Activated CD8-positive, alpha-beta T cell treated with anti-CD3 and anti-CD28 coated beads for 36 hours (primary cell): Measurements from ENCODE around the gene ARMH3. TPM values are rescaled to one million over a fixed set of nuclear protein-coding genes. Genes with fewer than 3 reads are reported as not detected.
"Not testable (repeated sequence)": the region's sequence is repeated elsewhere in the genome, so short reads cannot be mapped to it uniquely, and the experiment has no call there.

Experiments
- ATAC-seq: fragments of 200-7000 bp; cut with Tn5 transposase; one replicate; pipeline ENCODE4 v1.10.0; 2021; ENCODE audit warnings: mild to moderate bottlenecking, moderate library complexity
- CTCF ChIA-PET: fragments of 350-600 bp; sonication (Branson Sonifier 250); formaldehyde crosslinking; loops from one replicate; lab custom pipeline; 2021; ENCODE audit warnings: antibody characterized with exemption; lab: Charles Lee
- POLR2A ChIA-PET: fragments of 350-600 bp; sonication (Branson Sonifier 250); formaldehyde crosslinking; loops from one replicate; lab custom pipeline; 2021; ENCODE audit warnings: antibody characterized with exemption; lab: Charles Lee
- DNase-seq: peaks from one replicate; pipeline ENCODE4 v3.0.0-alpha.2; 2020
- H3K27ac Mint-ChIP-seq: one replicate; pipeline ENCODE4 v1.8.0; 2021; ENCODE audit warnings: mild to moderate bottlenecking, mixed read lengths
- H3K27me3 Mint-ChIP-seq: one replicate; pipeline ENCODE4 v1.8.0; 2021; ENCODE audit warnings: mixed read lengths
- H3K36me3 Mint-ChIP-seq: one replicate; pipeline ENCODE4 v1.8.0; 2021; ENCODE audit warnings: low read depth, mixed read lengths
- H3K4me1 Mint-ChIP-seq: one replicate; pipeline ENCODE4 v1.8.0; 2021; ENCODE audit warnings: low read depth, mixed read lengths
- H3K4me3 Mint-ChIP-seq: one replicate; pipeline ENCODE4 v1.8.0; 2021; ENCODE audit warnings: mild to moderate bottlenecking, moderate library complexity, mixed read lengths
- H3K9me3 Mint-ChIP-seq: one replicate; pipeline ENCODE4 v1.8.0; 2021; ENCODE audit warnings: mixed read lengths
- intact Hi-C: fragments of 100-400 bp; cut with micrococcal nuclease; formaldehyde crosslinking; loops from one replicate; pipeline ENCODE4 v1.10.0; 2022
- total RNA-seq, 2 experiments: library from RNA; stranded (reverse); gene quantifications; one replicate each; pipeline ENCODE4 v1.2.3, GENCODE V29; 2021
- TF ChIP-seq, protein P1 (sequence below): fragments of 200-600 bp; IDR thresholded peaks from one replicate; pipeline ENCODE4 v1.8.0; 2022; ENCODE audit warnings: antibody characterized with exemption, mild to moderate bottlenecking

Gene ARMH3
- total RNA-seq, 2 experiments from 2014 or later = 16.2 to 18.4 TPM

DNA sequence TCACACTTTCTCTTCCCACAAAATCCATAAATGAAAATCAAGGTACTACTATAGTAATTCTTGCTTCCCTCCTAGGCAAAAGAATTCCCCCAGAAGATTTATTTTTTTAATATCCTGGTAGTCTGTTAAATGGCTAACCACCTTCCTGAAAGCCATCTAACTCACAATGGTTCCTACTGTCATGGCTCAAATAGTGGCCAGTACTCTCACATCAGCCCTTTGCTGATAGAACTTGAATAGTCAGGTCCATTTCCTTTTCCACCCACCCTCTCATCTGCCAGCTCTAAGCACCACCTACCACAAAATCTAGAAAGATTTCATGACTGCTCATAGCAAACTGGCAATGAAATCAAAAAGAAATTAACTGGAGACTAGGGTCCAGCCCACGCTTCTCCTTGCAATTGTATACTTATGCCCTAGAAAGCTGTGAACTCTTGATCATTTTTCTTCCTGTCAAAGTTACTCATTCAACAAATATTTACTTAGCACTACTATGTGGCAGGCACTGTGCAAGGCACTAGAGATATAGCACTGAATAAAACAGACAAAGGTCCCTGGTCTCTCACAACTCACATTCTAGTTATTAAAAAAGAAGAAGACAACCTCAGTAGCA lies 60.4 kb downstream of the ARMH3 start:
- H3K36me3 Mint-ChIP-seq = peaks cover 13% of the 10 kb centered on the region
- POLR2A ChIA-PET = interaction anchor here (0.5 kb wide), 1 partner anchor 37 kb away, joined by 3 read pairs; no protein-coding TSS in a partner anchor

GRCh38 chr10:101993651-101994200 lies 62.2 kb downstream of the ARMH3 start:
- no peaks in the 10 kb centered on the region for H3K9me3 Mint-ChIP-seq
- peaks cover 15% of the 10 kb centered on the region for H3K36me3 Mint-ChIP-seq

More for the DNA sequence above, 60.4 kb downstream of the ARMH3 start:
- TF ChIP-seq, protein P1, sequence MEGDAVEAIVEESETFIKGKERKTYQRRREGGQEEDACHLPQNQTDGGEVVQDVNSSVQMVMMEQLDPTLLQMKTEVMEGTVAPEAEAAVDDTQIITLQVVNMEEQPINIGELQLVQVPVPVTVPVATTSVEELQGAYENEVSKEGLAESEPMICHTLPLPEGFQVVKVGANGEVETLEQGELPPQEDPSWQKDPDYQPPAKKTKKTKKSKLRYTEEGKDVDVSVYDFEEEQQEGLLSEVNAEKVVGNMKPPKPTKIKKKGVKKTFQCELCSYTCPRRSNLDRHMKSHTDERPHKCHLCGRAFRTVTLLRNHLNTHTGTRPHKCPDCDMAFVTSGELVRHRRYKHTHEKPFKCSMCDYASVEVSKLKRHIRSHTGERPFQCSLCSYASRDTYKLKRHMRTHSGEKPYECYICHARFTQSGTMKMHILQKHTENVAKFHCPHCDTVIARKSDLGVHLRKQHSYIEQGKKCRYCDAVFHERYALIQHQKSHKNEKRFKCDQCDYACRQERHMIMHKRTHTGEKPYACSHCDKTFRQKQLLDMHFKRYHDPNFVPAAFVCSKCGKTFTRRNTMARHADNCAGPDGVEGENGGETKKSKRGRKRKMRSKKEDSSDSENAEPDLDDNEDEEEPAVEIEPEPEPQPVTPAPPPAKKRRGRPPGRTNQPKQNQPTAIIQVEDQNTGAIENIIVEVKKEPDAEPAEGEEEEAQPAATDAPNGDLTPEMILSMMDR = no peak
- CTCF ChIA-PET = interaction anchor here (0.7 to 7.6 kb wide), 4 partner anchors 12 to 155 kb away, joined by 3 to 43 read pairs (median 6); no protein-coding TSS in a partner anchor
- intact Hi-C loops = no loop called here
- Mint-ChIP-seq H3K4me3 (no peak overlapping the region), H3K4me1 (peaks cover 8% of the 10 kb centered on the region), H3K27me3 (no peaks in the 10 kb centered on the region), H3K9me3 (no peaks in the 10 kb centered on the region), H3K27ac (peak overlapping the region; percentile 10)
- no peak for ATAC-seq
- no peak for DNase-seq

GRCh38 chr10:101993221-101993620 lies 62.8 kb downstream of the ARMH3 start:
- CTCF ChIA-PET = interaction anchor here (1.0 to 2.8 kb wide), 5 partner anchors 17 to 152 kb away, joined by 3 to 15 read pairs (median 5); no protein-coding TSS in a partner anchor
- TF ChIP-seq, protein P1 = no peak
- H3K36me3 Mint-ChIP-seq = peaks cover 15% of the 10 kb centered on the region
- DNase-seq = no peak
- no peaks in the 10 kb centered on the region for H3K9me3 Mint-ChIP-seq
- H3K27me3 Mint-ChIP-seq = no peaks in the 10 kb centered on the region
- H3K27ac Mint-ChIP-seq = no peak overlapping the region
- intact Hi-C loops = no loop called here
- POLR2A ChIA-PET = no interaction called here
- no peak for ATAC-seq
- peaks cover 6% of the 10 kb centered on the region for H3K4me1 Mint-ChIP-seq
- H3K4me3 Mint-ChIP-seq = no peak overlapping the region

More at GRCh38 chr10:101993651-101994200, 62.2 kb downstream of the ARMH3 start:
- Mint-ChIP-seq H3K27ac (no peak overlapping the region), H3K27me3 (no peaks in the 10 kb centered on the region), H3K4me3 (no peak overlapping the region), H3K4me1 (peaks cover 6% of the 10 kb centered on the region)
- no peak for DNase-seq
- ChIA-PET POLR2A (interaction anchor here (1.0 kb wide), 1 partner anchor 137 kb away, joined by 3 read pairs; no protein-coding TSS in a partner anchor), CTCF (interaction anchor here (1.1 to 2.8 kb wide), 5 partner anchors 17 to 158 kb away, joined by 3 to 15 read pairs (median 5); no protein-coding TSS in a partner anchor)
- ATAC-seq = no peak
- intact Hi-C loops = no loop called here
- TF ChIP-seq, protein P1 = no peak

DNA sequence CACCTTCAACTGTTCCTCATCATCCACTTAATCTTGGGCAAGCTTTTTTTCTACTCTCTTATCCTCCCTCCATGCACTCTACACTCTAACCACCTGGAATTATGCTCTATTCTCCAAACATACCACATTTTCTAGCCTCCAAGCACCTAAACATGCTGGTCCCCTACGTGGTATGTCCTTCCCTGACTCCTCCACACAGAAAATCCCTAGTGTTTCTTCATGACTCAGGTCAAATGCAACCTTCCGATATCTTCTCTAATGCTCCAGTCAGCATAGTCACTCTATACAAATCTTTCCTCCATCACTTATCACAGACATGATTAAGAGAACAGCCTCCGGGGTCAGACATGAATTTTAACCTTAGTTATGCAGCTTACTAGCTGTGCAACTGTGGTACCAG lies 68.8 kb downstream of the ARMH3 start:
- DNase-seq (no peak), ATAC-seq (no peak)
- TF ChIP-seq, protein P1 = no peak
- intact Hi-C loops = no loop called here
- Mint-ChIP-seq H3K4me1 (peaks cover 5% of the 10 kb centered on the region), H3K4me3 (no peak overlapping the region), H3K36me3 (peaks cover 17% of the 10 kb centered on the region), H3K27ac (no peak overlapping the region), H3K9me3 (no peaks in the 10 kb centered on the region), H3K27me3 (no peaks in the 10 kb centered on the region)
- CTCF ChIA-PET = no interaction called here
- POLR2A ChIA-PET = no interaction called here

DNA sequence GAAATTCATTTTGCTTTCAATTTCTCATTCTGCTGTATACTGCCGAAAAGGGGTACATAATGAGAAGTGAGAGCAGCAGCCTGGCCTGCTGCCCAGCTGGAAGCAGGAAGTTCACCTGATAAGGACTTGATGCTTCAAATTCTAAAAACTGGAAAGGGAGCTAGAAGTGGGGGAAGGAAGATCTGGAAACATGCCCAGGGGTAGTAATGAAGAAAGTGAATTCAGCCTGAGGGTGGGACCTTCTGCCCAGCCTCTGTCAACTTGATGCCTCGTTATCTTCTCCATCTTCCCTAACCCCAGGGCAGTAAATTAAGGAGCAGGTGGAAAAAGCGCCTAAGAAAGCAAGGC lies 69.4 kb downstream of the ARMH3 start:
- no peak for ATAC-seq
- no peak overlapping the region for H3K4me3 Mint-ChIP-seq
- DNase-seq = no peak
- peaks cover 5% of the 10 kb centered on the region for H3K4me1 Mint-ChIP-seq
- H3K9me3 Mint-ChIP-seq = no peaks in the 10 kb centered on the region
- TF ChIP-seq, protein P1 = no peak
- peaks cover 15% of the 10 kb centered on the region for H3K36me3 Mint-ChIP-seq
- H3K27ac Mint-ChIP-seq = no peak overlapping the region
- intact Hi-C loops = no loop called here
- ChIA-PET CTCF (no interaction called here), POLR2A (no interaction called here)
- H3K27me3 Mint-ChIP-seq = no peaks in the 10 kb centered on the region

- H3K4me1 Mint-ChIP-seq, H3K27me3 Mint-ChIP-seq, H3K9me3 Mint-ChIP-seq, intact Hi-C loops, POLR2A ChIA-PET, H3K4me3 Mint-ChIP-seq, ATAC-seq, DNase-seq, H3K27ac Mint-ChIP-seq: not testable (repeated sequence)
- peaks cover 12% of the 10 kb centered on the region for H3K36me3 Mint-ChIP-seq
- CTCF ChIA-PET = interaction anchor here (1.1 to 1.8 kb wide), 4 partner anchors 52 to 140 kb away, joined by 3 to 6 read pairs (median 4); no protein-coding TSS in a partner anchor
These were observed 75.3 kb downstream of the ARMH3 start for GRCh38 chr10:101980677-101981076.
